GM23338 (cell line): ENCODE results near the gene TRAF7. TPM values are rescaled to one million over a fixed set of nuclear protein-coding genes. Genes with fewer than 3 reads are reported as not detected.

ENCODE experiments used
- ATAC-seq: fragments of 200-7000 bp; cut with Tn5 transposase; 3 replicates; pipeline ENCODE4 v1.9.1; 2020
- DNase-seq: peaks from one replicate; pipeline ENCODE4 v3.0.0-alpha.2; 2015; ENCODE audit warnings: low spot score
- H2AFZ ChIP-seq: fragments of 200-600 bp; sonication (generic); 2 replicates; pipeline ENCODE4 v1.8.0; 2016; ENCODE audit warnings: antibody characterized with exemption, mild to moderate bottlenecking, moderate library complexity
- H3F3A ChIP-seq: fragments of 200-600 bp; sonication (generic); replicated peaks from 2 replicates; pipeline ENCODE4 v1.8.0; 2017; ENCODE audit warnings: antibody characterized with exemption, mixed run types, low read depth
- H3K27ac ChIP-seq: fragments of 200-600 bp; sonication (generic); 2 replicates; pipeline ENCODE4 v1.6.1; 2016; ENCODE audit warnings: low read depth
- H3K27me3 ChIP-seq: fragments of 200-600 bp; sonication (generic); 2 replicates; pipeline ENCODE4 v1.8.0; 2016; ENCODE audit warnings: mild to moderate bottlenecking, mixed run types, moderate library complexity; ENCODE audit not compliant: insufficient read depth
- H3K36me3 ChIP-seq: fragments of 200-600 bp; sonication (generic); 2 replicates; pipeline ENCODE4 v1.8.0; 2016; ENCODE audit warnings: mild to moderate bottlenecking; ENCODE audit not compliant: insufficient read depth
- H3K4me1 ChIP-seq: fragments of 200-600 bp; sonication (generic); 2 replicates; pipeline ENCODE4 v1.8.0; 2016; ENCODE audit warnings: mild to moderate bottlenecking, moderate library complexity; ENCODE audit not compliant: insufficient read depth
- H3K4me2 ChIP-seq: fragments of 200-600 bp; sonication (generic); 2 replicates; pipeline ENCODE4 v1.7.1; 2017; ENCODE audit warnings: mixed run types
- H3K4me3 ChIP-seq: fragments of 200-600 bp; sonication (generic); 2 replicates; pipeline ENCODE4 v1.6.1; 2016; ENCODE audit warnings: mixed run types
- H3K79me2 ChIP-seq: fragments of 200-600 bp; sonication (generic); replicated peaks from 2 replicates; pipeline ENCODE4 v1.8.0; 2017; ENCODE audit warnings: mild to moderate bottlenecking; ENCODE audit not compliant: insufficient read depth
- H3K9me2 ChIP-seq: fragments of 200-600 bp; sonication (generic); 2 replicates; pipeline ENCODE4 v1.8.0; 2017; ENCODE audit not compliant: insufficient read depth
- H4K20me1 ChIP-seq: fragments of 200-600 bp; sonication (generic); replicated peaks from 2 replicates; pipeline ENCODE4 v1.8.0; 2017; ENCODE audit warnings: mild to moderate bottlenecking; ENCODE audit not compliant: insufficient read depth
- H3K27ac Mint-ChIP-seq: 2 replicates; pipeline ENCODE4 v1.8.0; 2020; ENCODE audit warnings: inconsistent platforms, mild to moderate bottlenecking, moderate library complexity, mixed read lengths
- H3K27me3 Mint-ChIP-seq: 3 replicates; pipeline ENCODE4 v1.8.0; 2022; ENCODE audit warnings: low read depth, mild to moderate bottlenecking, moderate library complexity, mixed read lengths, inconsistent platforms; ENCODE audit not compliant: insufficient read depth, poor library complexity
- H3K36me3 Mint-ChIP-seq: 3 replicates; pipeline ENCODE4 v1.8.0; 2021; ENCODE audit warnings: low read depth, mild to moderate bottlenecking, inconsistent platforms, moderate library complexity, mixed read lengths
- H3K4me1 Mint-ChIP-seq: 3 replicates; pipeline ENCODE4 v1.8.0; 2020; ENCODE audit warnings: mild to moderate bottlenecking, inconsistent platforms, mixed read lengths
- H3K4me3 Mint-ChIP-seq: 3 replicates; pipeline ENCODE4 v1.8.0; 2021; ENCODE audit warnings: moderate library complexity, mild to moderate bottlenecking, inconsistent platforms, mixed read lengths
- H3K9me3 Mint-ChIP-seq: 3 replicates; pipeline ENCODE4 v1.8.0; 2020; ENCODE audit warnings: moderate library complexity, mild to moderate bottlenecking, inconsistent platforms, mixed read lengths
- CREB1 ChIP-seq: fragments of 250-450 bp; sonication (Bioruptor Pico); IDR thresholded peaks from 2 replicates; pipeline ENCODE4 v1.5.0; 2020; ENCODE audit warnings: low read depth, mild to moderate bottlenecking, moderate library complexity
- EZH2 ChIP-seq: fragments of 200-600 bp; sonication (generic); IDR thresholded peaks from one replicate; pipeline ENCODE4 v1.8.0; 2017; ENCODE audit warnings: antibody characterized with exemption, mild to moderate bottlenecking, low read depth; ENCODE audit not compliant: unreplicated experiment
- EZH2phosphoT487 ChIP-seq: fragments of 200-600 bp; sonication (generic); IDR thresholded peaks from one replicate; pipeline ENCODE4 v1.8.1; 2018; ENCODE audit warnings: antibody characterized with exemption; ENCODE audit not compliant: unreplicated experiment
- JUNB ChIP-seq: IDR thresholded peaks from one replicate; pipeline ENCODE4 v1.6.1; 2016; ENCODE audit warnings: antibody characterized with exemption; ENCODE audit not compliant: unreplicated experiment
- NANOG ChIP-seq: IDR thresholded peaks from 2 replicates; pipeline ENCODE4 v1.6.1; 2016; ENCODE audit warnings: antibody characterized with exemption, borderline replicate concordance
- POLR2AphosphoS5 ChIP-seq: IDR thresholded peaks from 2 replicates; pipeline ENCODE4 v1.6.1; 2016; ENCODE audit warnings: antibody characterized with exemption, low read depth
- STAT1 ChIP-seq: IDR thresholded peaks from one replicate; pipeline ENCODE4 v1.6.1; 2016; ENCODE audit warnings: antibody characterized with exemption; ENCODE audit not compliant: unreplicated experiment
- ZNF114 ChIP-seq: fragments of 250-450 bp; sonication (Bioruptor Pico); IDR thresholded peaks from 2 replicates; pipeline ENCODE4 v1.5.0; 2020; ENCODE audit warnings: mild to moderate bottlenecking, moderate library complexity
- ZNF331 ChIP-seq: fragments of 250-450 bp; sonication (Bioruptor Pico); IDR thresholded peaks from 2 replicates; pipeline ENCODE4 v1.5.0; 2020; ENCODE audit warnings: low read depth, mild to moderate bottlenecking, moderate library complexity
- polyA plus RNA-seq: library from polyadenylated mRNA; unstranded; fragments of >200 nt; fragmentation: Nextera tagmentation; extraction: Ambion mirVana; gene quantifications from 2 replicates; pipeline ENCODE4 v1.2.1, GENCODE V29; 2016
- total RNA-seq: library from RNA; depleted of rRNA; stranded (reverse); fragments of >200 nt; shearing (Covaris generic); gene quantifications from 2 replicates; pipeline ENCODE4 v1.2.3, GENCODE V29; 2014
- TF ChIP-seq, protein P1 (sequence below): fragments of 250-450 bp; sonication (Bioruptor Pico); IDR thresholded peaks from 2 replicates; pipeline ENCODE4 v1.5.0; 2020; ENCODE audit warnings: mild to moderate bottlenecking, moderate library complexity
- TF ChIP-seq, protein P2 (sequence below), 2 experiments: fragments of 200-600 bp in 1 of 2; sonication (generic) in 1 of 2; conservative IDR thresholded peaks; 2 replicates each; pipeline versions ENCODE4 v1.5.1 to v1.6.1; 2016 to 2017; ENCODE audit warnings: antibody characterized with exemption in 2 of 2, low read depth in 2 of 2, mild to moderate bottlenecking in 2 of 2, moderate library complexity in 1 of 2
- TF ChIP-seq, protein P3 (sequence below): IDR thresholded peaks from one replicate; pipeline ENCODE4 v1.6.1; 2018; ENCODE audit warnings: antibody characterized with exemption; ENCODE audit not compliant: unreplicated experiment
- TF ChIP-seq, protein P4 (sequence below): IDR thresholded peaks from 2 replicates; pipeline ENCODE4 v1.6.1; 2016; ENCODE audit warnings: antibody characterized with exemption

TRAF7 gene
- total and polyA plus RNA-seq, 2 experiments from 2014 or later = 36.4 to 133 TPM

DNA sequence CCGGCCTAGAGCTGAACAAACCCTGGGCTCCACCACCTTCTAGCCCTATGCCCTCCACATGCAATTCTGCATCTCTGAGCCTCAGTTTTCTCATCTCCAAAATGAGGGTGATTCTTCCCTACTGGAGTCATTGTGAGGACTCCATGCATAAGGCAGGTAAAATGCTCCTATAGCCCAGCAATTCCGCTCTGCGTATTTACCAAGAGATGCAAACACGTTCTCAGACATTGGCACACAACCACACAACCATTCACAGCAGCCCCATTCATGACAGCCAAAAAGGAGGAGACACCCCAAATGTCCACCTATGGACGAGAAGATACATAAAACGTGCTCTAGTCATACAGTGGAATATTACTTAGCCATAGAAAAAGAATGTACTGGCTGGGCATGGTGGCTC lies 44.7 kb downstream of the TRAF7 start:
- no peak overlapping the region for H3K4me3 Mint-ChIP-seq
- H3K27me3 ChIP-seq = peaks cover 50% of the 10 kb centered on the region
- H3K36me3 Mint-ChIP-seq = no peaks in the 10 kb centered on the region; the same call in 2 of the 3 replicates
- DNase-seq = no peak
- H3K27ac Mint-ChIP-seq = no peak overlapping the region
- no peaks in the 10 kb centered on the region for H3K36me3 ChIP-seq
- H3K4me2 ChIP-seq = no peak overlapping the region
- H3K79me2 ChIP-seq = no peaks in the 10 kb centered on the region
- H3F3A ChIP-seq = no peaks in the 10 kb centered on the region; the same call in 1 of the 2 replicates
- TF ChIP-seq NANOG = no peak
- no peak for TF ChIP-seq EZH2
- TF ChIP-seq POLR2AphosphoS5 = no peak
- TF ChIP-seq CREB1 (CRISPR knock-in tag) = no peak
- no peak for TF ChIP-seq JUNB
- no peak for TF ChIP-seq ZNF114 (CRISPR knock-in tag)
- no peak for TF ChIP-seq EZH2phosphoT487
- TF ChIP-seq, protein P1, sequence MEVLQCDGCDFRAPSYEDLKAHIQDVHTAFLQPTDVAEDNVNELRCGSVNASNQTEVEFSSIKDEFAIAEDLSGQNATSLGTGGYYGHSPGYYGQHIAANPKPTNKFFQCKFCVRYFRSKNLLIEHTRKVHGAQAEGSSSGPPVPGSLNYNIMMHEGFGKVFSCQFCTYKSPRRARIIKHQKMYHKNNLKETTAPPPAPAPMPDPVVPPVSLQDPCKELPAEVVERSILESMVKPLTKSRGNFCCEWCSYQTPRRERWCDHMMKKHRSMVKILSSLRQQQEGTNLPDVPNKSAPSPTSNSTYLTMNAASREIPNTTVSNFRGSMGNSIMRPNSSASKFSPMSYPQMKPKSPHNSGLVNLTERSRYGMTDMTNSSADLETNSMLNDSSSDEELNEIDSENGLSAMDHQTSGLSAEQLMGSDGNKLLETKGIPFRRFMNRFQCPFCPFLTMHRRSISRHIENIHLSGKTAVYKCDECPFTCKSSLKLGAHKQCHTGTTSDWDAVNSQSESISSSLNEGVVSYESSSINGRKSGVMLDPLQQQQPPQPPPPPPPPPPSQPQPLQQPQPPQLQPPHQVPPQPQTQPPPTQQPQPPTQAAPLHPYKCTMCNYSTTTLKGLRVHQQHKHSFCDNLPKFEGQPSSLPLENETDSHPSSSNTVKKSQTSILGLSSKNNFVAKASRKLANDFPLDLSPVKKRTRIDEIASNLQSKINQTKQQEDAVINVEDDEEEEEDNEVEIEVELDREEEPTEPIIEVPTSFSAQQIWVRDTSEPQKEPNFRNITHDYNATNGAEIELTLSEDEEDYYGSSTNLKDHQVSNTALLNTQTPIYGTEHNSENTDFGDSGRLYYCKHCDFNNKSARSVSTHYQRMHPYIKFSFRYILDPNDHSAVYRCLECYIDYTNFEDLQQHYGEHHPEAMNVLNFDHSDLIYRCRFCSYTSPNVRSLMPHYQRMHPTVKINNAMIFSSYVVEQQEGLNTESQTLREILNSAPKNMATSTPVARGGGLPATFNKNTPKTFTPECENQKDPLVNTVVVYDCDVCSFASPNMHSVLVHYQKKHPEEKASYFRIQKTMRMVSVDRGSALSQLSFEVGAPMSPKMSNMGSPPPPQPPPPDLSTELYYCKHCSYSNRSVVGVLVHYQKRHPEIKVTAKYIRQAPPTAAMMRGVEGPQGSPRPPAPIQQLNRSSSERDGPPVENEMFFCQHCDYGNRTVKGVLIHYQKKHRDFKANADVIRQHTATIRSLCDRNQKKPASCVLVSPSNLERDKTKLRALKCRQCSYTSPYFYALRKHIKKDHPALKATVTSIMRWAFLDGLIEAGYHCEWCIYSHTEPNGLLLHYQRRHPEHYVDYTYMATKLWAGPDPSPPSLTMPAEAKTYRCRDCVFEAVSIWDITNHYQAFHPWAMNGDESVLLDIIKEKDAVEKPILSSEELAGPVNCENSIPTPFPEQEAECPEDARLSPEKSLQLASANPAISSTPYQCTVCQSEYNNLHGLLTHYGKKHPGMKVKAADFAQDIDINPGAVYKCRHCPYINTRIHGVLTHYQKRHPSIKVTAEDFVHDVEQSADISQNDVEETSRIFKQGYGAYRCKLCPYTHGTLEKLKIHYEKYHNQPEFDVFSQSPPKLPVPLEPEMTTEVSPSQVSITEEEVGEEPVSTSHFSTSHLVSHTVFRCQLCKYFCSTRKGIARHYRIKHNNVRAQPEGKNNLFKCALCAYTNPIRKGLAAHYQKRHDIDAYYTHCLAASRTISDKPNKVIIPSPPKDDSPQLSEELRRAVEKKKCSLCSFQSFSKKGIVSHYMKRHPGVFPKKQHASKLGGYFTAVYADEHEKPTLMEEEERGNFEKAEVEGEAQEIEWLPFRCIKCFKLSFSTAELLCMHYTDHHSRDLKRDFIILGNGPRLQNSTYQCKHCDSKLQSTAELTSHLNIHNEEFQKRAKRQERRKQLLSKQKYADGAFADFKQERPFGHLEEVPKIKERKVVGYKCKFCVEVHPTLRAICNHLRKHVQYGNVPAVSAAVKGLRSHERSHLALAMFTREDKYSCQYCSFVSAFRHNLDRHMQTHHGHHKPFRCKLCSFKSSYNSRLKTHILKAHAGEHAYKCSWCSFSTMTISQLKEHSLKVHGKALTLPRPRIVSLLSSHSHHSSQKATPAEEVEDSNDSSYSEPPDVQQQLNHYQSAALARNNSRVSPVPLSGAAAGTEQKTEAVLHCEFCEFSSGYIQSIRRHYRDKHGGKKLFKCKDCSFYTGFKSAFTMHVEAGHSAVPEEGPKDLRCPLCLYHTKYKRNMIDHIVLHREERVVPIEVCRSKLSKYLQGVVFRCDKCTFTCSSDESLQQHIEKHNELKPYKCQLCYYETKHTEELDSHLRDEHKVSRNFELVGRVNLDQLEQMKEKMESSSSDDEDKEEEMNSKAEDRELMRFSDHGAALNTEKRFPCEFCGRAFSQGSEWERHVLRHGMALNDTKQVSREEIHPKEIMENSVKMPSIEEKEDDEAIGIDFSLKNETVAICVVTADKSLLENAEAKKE (CRISPR knock-in tag) = no peak
- TF ChIP-seq, protein P2, sequence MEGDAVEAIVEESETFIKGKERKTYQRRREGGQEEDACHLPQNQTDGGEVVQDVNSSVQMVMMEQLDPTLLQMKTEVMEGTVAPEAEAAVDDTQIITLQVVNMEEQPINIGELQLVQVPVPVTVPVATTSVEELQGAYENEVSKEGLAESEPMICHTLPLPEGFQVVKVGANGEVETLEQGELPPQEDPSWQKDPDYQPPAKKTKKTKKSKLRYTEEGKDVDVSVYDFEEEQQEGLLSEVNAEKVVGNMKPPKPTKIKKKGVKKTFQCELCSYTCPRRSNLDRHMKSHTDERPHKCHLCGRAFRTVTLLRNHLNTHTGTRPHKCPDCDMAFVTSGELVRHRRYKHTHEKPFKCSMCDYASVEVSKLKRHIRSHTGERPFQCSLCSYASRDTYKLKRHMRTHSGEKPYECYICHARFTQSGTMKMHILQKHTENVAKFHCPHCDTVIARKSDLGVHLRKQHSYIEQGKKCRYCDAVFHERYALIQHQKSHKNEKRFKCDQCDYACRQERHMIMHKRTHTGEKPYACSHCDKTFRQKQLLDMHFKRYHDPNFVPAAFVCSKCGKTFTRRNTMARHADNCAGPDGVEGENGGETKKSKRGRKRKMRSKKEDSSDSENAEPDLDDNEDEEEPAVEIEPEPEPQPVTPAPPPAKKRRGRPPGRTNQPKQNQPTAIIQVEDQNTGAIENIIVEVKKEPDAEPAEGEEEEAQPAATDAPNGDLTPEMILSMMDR (conservative IDR thresholded peaks at IDR 0.05; ENCODE audit: low read depth in 2 of 2) = no peak
- TF ChIP-seq STAT1 = no peak
- TF ChIP-seq, protein P3, sequence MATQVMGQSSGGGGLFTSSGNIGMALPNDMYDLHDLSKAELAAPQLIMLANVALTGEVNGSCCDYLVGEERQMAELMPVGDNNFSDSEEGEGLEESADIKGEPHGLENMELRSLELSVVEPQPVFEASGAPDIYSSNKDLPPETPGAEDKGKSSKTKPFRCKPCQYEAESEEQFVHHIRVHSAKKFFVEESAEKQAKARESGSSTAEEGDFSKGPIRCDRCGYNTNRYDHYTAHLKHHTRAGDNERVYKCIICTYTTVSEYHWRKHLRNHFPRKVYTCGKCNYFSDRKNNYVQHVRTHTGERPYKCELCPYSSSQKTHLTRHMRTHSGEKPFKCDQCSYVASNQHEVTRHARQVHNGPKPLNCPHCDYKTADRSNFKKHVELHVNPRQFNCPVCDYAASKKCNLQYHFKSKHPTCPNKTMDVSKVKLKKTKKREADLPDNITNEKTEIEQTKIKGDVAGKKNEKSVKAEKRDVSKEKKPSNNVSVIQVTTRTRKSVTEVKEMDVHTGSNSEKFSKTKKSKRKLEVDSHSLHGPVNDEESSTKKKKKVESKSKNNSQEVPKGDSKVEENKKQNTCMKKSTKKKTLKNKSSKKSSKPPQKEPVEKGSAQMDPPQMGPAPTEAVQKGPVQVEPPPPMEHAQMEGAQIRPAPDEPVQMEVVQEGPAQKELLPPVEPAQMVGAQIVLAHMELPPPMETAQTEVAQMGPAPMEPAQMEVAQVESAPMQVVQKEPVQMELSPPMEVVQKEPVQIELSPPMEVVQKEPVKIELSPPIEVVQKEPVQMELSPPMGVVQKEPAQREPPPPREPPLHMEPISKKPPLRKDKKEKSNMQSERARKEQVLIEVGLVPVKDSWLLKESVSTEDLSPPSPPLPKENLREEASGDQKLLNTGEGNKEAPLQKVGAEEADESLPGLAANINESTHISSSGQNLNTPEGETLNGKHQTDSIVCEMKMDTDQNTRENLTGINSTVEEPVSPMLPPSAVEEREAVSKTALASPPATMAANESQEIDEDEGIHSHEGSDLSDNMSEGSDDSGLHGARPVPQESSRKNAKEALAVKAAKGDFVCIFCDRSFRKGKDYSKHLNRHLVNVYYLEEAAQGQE = no peak
- TF ChIP-seq, protein P4, sequence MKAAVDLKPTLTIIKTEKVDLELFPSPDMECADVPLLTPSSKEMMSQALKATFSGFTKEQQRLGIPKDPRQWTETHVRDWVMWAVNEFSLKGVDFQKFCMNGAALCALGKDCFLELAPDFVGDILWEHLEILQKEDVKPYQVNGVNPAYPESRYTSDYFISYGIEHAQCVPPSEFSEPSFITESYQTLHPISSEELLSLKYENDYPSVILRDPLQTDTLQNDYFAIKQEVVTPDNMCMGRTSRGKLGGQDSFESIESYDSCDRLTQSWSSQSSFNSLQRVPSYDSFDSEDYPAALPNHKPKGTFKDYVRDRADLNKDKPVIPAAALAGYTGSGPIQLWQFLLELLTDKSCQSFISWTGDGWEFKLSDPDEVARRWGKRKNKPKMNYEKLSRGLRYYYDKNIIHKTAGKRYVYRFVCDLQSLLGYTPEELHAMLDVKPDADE = no peak
- TF ChIP-seq ZNF331 (CRISPR knock-in tag) = no peak
- H3K9me3 Mint-ChIP-seq = no peaks in the 10 kb centered on the region
- H3K4me1 ChIP-seq = peaks cover 4% of the 10 kb centered on the region; the same call in 1 of the 2 replicates
- no peak overlapping the region for H3K4me3 ChIP-seq
- ATAC-seq = no peak
- H3K27me3 Mint-ChIP-seq = peaks cover 35% of the 10 kb centered on the region
- peaks cover 4% of the 10 kb centered on the region; the same call in 1 of the 3 replicates for H3K4me1 Mint-ChIP-seq
- no peaks in the 10 kb centered on the region for H3K9me2 ChIP-seq
- H4K20me1 ChIP-seq = no peaks in the 10 kb centered on the region
- no peak overlapping the region for H3K27ac ChIP-seq
- H2AFZ ChIP-seq = no peak overlapping the region
